Activated CD8-positive, alpha-beta memory T cell treated with anti-CD3 and anti-CD28 coated beads, Interleukin-2, amount 10 ng/mL, durations not matched to agents 7 days and 5 days (primary cell): ENCODE results near the gene NR2F2. TPM values are rescaled to one million over a fixed set of nuclear protein-coding genes. Genes with fewer than 3 reads are reported as not detected.

Source experiments
- ATAC-seq: fragments of 150-1000 bp; cut with Tn5 transposase; one replicate; pipeline ENCODE4 v1.10.0; 2021; ENCODE audit warnings: moderate library complexity
- CTCF ChIA-PET: fragments of 350-600 bp; sonication (Branson Sonifier 250); formaldehyde crosslinking; loops from one replicate; lab custom pipeline; 2021; ENCODE audit warnings: antibody characterized with exemption; lab: Charles Lee
- DNase-seq: peaks from one replicate; pipeline ENCODE4 v3.0.0-alpha.2; 2020
- H3K27ac Mint-ChIP-seq: one replicate; pipeline ENCODE4 v1.8.0; 2021; ENCODE audit warnings: mild to moderate bottlenecking, mixed read lengths
- H3K27me3 Mint-ChIP-seq: one replicate; pipeline ENCODE4 v1.8.0; 2021; ENCODE audit warnings: mixed read lengths
- H3K36me3 Mint-ChIP-seq: one replicate; pipeline ENCODE4 v1.8.0; 2021; ENCODE audit warnings: mild to moderate bottlenecking, mixed read lengths
- H3K4me1 Mint-ChIP-seq: one replicate; pipeline ENCODE4 v1.8.0; 2021; ENCODE audit warnings: mixed read lengths
- H3K4me3 Mint-ChIP-seq: one replicate; pipeline ENCODE4 v1.8.0; 2021; ENCODE audit warnings: mild to moderate bottlenecking, moderate library complexity, mixed read lengths
- H3K9me3 Mint-ChIP-seq: one replicate; pipeline ENCODE4 v1.8.0; 2022; ENCODE audit warnings: low read depth, mixed read lengths
- total RNA-seq, 2 experiments: library from RNA; stranded (reverse); gene quantifications; one replicate each; pipeline ENCODE4 v1.2.3, GENCODE V29; 2021

The NR2F2 gene
- total RNA-seq: not detected

- H3K4me3 Mint-ChIP-seq: peak within 1 kb of the TSS; percentile 76
- peak; percentile 61 for DNase-seq
- H3K27ac Mint-ChIP-seq: peak within 1 kb of the TSS; percentile 76
- H3K4me1 Mint-ChIP-seq: peaks cover 9% of the 10 kb centered on the region
- CTCF ChIA-PET: no interaction called here
- peaks cover 85% of the 10 kb centered on the region for H3K27me3 Mint-ChIP-seq
- H3K36me3 Mint-ChIP-seq: peaks cover 5% of the 10 kb centered on the region
- H3K9me3 Mint-ChIP-seq: no peaks in the 10 kb centered on the region
- peak; percentile 82 for ATAC-seq
Observed at GRCh38 chr15:96330450-96331143, at the start of gene NR2F2. Gene NR2F2 (plus strand): TSS chr15:96330700. CDS start chr15:96332106, 1,406 bp downstream.

DNA sequence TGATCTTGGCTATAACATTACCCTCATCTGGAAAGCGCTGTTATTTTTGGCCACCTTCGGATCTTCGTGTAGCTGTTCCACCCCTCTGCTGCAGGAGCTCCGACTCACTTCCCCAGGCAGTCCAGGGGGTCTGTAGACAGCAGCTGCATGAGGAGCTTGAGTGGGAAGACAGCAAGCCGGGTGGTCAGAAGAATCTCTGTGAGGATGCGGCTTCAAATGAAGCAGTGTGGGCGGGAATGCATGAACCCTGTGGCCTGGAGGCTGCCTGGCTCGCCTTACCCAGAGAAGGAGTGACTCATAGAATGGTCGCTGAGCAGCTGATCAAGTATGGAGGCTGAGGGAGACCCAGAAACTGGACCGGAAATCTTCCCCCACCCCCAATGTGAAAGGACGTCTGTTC lies 45.2 kb upstream of the NR2F2 start:
- Mint-ChIP-seq H3K4me1 (no peaks in the 10 kb centered on the region), H3K9me3 (peaks cover 3% of the 10 kb centered on the region), H3K27me3 (no peaks in the 10 kb centered on the region), H3K4me3 (no peak overlapping the region), H3K36me3 (no peaks in the 10 kb centered on the region), H3K27ac (no peak overlapping the region)
- DNase-seq (no peak), ATAC-seq (no peak)
- CTCF ChIA-PET: no interaction called here

DNA sequence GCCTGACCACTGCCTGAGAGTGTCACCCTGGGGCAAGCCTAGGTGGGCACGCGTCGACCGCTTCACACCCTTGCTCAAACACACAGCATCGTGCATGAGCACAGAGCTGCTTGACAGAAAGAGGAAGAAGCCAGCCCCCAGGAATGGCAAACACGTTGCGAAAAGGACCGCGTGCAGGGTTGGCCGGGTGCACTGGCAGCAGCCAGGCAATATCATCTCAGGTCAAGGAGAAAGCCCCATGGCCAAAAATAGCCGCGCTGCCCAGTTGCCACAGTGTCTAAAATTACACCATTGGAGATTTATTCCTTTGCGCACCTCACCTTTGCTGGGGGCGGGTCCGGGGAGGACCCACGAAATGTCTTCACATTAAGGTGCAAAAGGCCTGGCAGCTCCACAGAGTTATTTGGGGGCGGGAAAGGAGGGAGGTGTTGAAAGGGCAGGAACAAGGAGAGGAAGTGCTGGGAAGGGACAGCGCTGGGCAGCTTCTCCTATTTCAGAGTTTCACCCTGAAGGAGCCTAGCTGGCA lies 44.7 kb upstream of the NR2F2 start:
- no peak for DNase-seq
- no peak overlapping the region for H3K27ac Mint-ChIP-seq
- CTCF ChIA-PET: no interaction called here
- no peaks in the 10 kb centered on the region for H3K27me3 Mint-ChIP-seq
- H3K4me1 Mint-ChIP-seq: no peaks in the 10 kb centered on the region
- H3K36me3 Mint-ChIP-seq: no peaks in the 10 kb centered on the region
- no peak overlapping the region for H3K4me3 Mint-ChIP-seq
- peaks cover 3% of the 10 kb centered on the region for H3K9me3 Mint-ChIP-seq
- no peak for ATAC-seq

DNA sequence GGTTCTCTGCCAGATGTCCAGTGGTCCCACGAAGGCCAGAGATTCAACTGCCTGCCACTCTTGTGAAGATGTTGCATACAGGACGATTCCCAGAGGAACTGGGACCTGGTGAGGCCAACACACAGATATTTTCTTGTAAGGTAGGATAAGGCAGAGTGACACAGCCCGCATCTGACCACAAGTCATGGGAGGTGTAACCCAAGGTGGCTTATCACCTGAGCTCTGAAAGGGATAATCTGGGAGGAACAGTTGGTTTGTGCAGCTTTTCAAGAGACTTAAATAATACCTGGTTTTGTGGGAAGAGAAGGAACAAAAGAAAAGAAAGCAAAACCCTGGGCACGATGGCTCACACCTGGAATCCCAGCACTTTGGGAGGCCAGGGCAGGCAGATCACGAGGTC lies 39.8 kb upstream of the NR2F2 start:
- no peaks in the 10 kb centered on the region for H3K9me3 Mint-ChIP-seq
- no peak for ATAC-seq
- no peaks in the 10 kb centered on the region for H3K27me3 Mint-ChIP-seq
- no peak overlapping the region for H3K4me3 Mint-ChIP-seq
- CTCF ChIA-PET: no interaction called here
- no peaks in the 10 kb centered on the region for H3K36me3 Mint-ChIP-seq
- H3K4me1 Mint-ChIP-seq: no peaks in the 10 kb centered on the region
- no peak for DNase-seq
- no peak overlapping the region for H3K27ac Mint-ChIP-seq

- CTCF ChIA-PET: no interaction called here
- Mint-ChIP-seq H3K4me1 (no peaks in the 10 kb centered on the region), H3K27ac (no peak overlapping the region), H3K9me3 (peaks cover 2% of the 10 kb centered on the region), H3K27me3 (no peaks in the 10 kb centered on the region), H3K36me3 (no peaks in the 10 kb centered on the region), H3K4me3 (no peak overlapping the region)
- DNase-seq (no peak), ATAC-seq (no peak)
Observed at GRCh38 chr15:96292635-96293034, 37.9 kb upstream of the NR2F2 start.

GRCh38 chr15:96293441-96293840 lies 37.1 kb upstream of the NR2F2 start:
- DNase-seq (no peak), ATAC-seq (no peak)
- Mint-ChIP-seq H3K4me1 (no peaks in the 10 kb centered on the region), H3K36me3 (no peaks in the 10 kb centered on the region), H3K4me3 (no peak overlapping the region), H3K27me3 (no peaks in the 10 kb centered on the region), H3K27ac (no peak overlapping the region), H3K9me3 (peaks cover 7% of the 10 kb centered on the region)
- CTCF ChIA-PET: no interaction called here

GRCh38 chr15:96294766-96295165 lies 35.7 kb upstream of the NR2F2 start:
- peaks cover 7% of the 10 kb centered on the region for H3K9me3 Mint-ChIP-seq
- ATAC-seq: no peak
- DNase-seq: no peak
- H3K4me1 Mint-ChIP-seq: no peaks in the 10 kb centered on the region
- CTCF ChIA-PET: no interaction called here
- no peak overlapping the region for H3K27ac Mint-ChIP-seq
- no peak overlapping the region for H3K4me3 Mint-ChIP-seq
- H3K27me3 Mint-ChIP-seq: no peaks in the 10 kb centered on the region
- no peaks in the 10 kb centered on the region for H3K36me3 Mint-ChIP-seq

- no peaks in the 10 kb centered on the region for H3K27me3 Mint-ChIP-seq
- CTCF ChIA-PET: no interaction called here
- H3K27ac Mint-ChIP-seq: no peak overlapping the region
- H3K36me3 Mint-ChIP-seq: no peaks in the 10 kb centered on the region
- DNase-seq (no peak), ATAC-seq (no peak)
- peaks cover 7% of the 10 kb centered on the region for H3K9me3 Mint-ChIP-seq
- H3K4me3 Mint-ChIP-seq: no peak overlapping the region
- H3K4me1 Mint-ChIP-seq: no peaks in the 10 kb centered on the region
Observed at GRCh38 chr15:96296264-96296663, 34.2 kb upstream of the NR2F2 start.

GRCh38 chr15:96297783-96298182 lies 32.7 kb upstream of the NR2F2 start:
- H3K27me3 Mint-ChIP-seq: no peaks in the 10 kb centered on the region
- DNase-seq (no peak), ATAC-seq (no peak)
- no peak overlapping the region for H3K4me3 Mint-ChIP-seq
- no peaks in the 10 kb centered on the region for H3K4me1 Mint-ChIP-seq
- H3K27ac Mint-ChIP-seq: no peak overlapping the region
- no peaks in the 10 kb centered on the region for H3K36me3 Mint-ChIP-seq
- H3K9me3 Mint-ChIP-seq: peaks cover 7% of the 10 kb centered on the region
- CTCF ChIA-PET: no interaction called here

GRCh38 chr15:96298217-96298616 lies 32.3 kb upstream of the NR2F2 start:
- peaks cover 7% of the 10 kb centered on the region for H3K9me3 Mint-ChIP-seq
- H3K36me3 Mint-ChIP-seq: no peaks in the 10 kb centered on the region
- CTCF ChIA-PET: no interaction called here
- ATAC-seq (no peak), DNase-seq (no peak)
- H3K4me1 Mint-ChIP-seq: no peaks in the 10 kb centered on the region
- no peak overlapping the region for H3K4me3 Mint-ChIP-seq
- H3K27me3 Mint-ChIP-seq: no peaks in the 10 kb centered on the region
- no peak overlapping the region for H3K27ac Mint-ChIP-seq

- no peaks in the 10 kb centered on the region for H3K36me3 Mint-ChIP-seq
- ATAC-seq (no peak), DNase-seq (no peak)
- CTCF ChIA-PET: no interaction called here
- H3K27ac Mint-ChIP-seq: no peak overlapping the region
- H3K4me3 Mint-ChIP-seq: no peak overlapping the region
- H3K9me3 Mint-ChIP-seq: peaks cover 14% of the 10 kb centered on the region
- no peaks in the 10 kb centered on the region for H3K27me3 Mint-ChIP-seq
- no peaks in the 10 kb centered on the region for H3K4me1 Mint-ChIP-seq
Observed at GRCh38 chr15:96300836-96301235, 29.7 kb upstream of the NR2F2 start.

DNA sequence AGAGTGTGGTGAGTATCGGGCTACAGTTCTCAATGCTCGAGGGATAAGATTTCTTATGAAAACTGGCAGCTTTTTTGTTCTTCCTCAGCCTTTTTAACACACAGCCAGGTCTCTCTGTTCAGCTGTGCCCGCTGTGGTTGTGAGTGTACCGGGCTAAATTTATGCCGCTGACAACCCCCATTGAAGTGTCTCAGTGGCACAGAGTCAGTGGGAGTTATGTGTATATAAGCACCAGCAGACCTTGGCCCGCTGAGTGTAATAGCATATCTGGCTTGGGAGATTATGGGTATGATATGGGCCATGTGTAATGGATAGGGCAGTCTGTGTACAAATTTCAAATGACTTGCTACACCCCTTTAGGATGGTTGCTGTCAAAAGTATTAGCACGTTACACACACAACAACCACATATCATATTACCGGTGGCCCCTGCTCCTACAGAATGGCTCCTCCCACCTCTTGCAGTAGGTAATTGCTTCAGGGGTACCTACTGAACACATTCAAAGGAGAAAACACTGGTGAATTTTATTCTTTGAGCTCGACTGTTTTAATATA lies 26.9 kb upstream of the NR2F2 start:
- Mint-ChIP-seq H3K4me3 (no peak overlapping the region), H3K27me3 (no peaks in the 10 kb centered on the region), H3K36me3 (no peaks in the 10 kb centered on the region), H3K27ac (no peak overlapping the region), H3K4me1 (no peaks in the 10 kb centered on the region), H3K9me3 (peaks cover 8% of the 10 kb centered on the region)
- CTCF ChIA-PET: no interaction called here
- DNase-seq: no peak
- no peak for ATAC-seq

GRCh38 chr15:96304839-96305238 lies 25.7 kb upstream of the NR2F2 start:
- DNase-seq (no peak), ATAC-seq (no peak)
- no peaks in the 10 kb centered on the region for H3K36me3 Mint-ChIP-seq
- peaks cover 8% of the 10 kb centered on the region for H3K9me3 Mint-ChIP-seq
- CTCF ChIA-PET: no interaction called here
- no peaks in the 10 kb centered on the region for H3K4me1 Mint-ChIP-seq
- no peak overlapping the region for H3K4me3 Mint-ChIP-seq
- H3K27me3 Mint-ChIP-seq: no peaks in the 10 kb centered on the region
- H3K27ac Mint-ChIP-seq: no peak overlapping the region

DNA sequence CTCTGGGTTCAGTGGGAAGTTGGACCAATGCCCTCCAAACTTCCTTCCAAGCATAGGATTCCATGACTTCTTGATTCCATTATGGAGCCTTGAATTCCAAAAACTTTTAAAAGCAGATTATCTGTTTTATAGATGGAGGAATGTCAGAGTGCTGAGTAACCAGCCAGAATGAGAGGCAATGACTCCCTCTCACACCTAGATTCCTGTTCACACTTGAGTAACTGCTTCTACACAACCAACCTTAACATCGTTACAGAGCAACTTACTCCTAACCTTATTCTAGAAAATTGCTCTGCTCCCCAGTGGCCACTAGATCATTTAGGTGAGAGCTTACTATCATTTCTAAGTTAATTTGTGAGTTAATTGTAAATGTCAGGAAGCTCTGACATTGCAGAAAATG lies 24.2 kb upstream of the NR2F2 start:
- DNase-seq (no peak), ATAC-seq (no peak)
- Mint-ChIP-seq H3K27ac (no peak overlapping the region), H3K4me1 (no peaks in the 10 kb centered on the region), H3K4me3 (no peak overlapping the region), H3K9me3 (peaks cover 8% of the 10 kb centered on the region), H3K27me3 (no peaks in the 10 kb centered on the region), H3K36me3 (no peaks in the 10 kb centered on the region)
- CTCF ChIA-PET: no interaction called here
